ENCODE data around the gene PRUNE1. TPM values are rescaled to one million over a fixed set of nuclear protein-coding genes. Genes with fewer than 3 reads are reported as not detected.
A peak's percentile ranks its signal among the peaks of the same experiment; 100 is the strongest.

Gene PRUNE1
- total RNA-seq, 1 experiment from 2014 or later, result 17.4 TPM

- no peaks in the 10 kb centered on the region for H3K27me3 ChIP-seq
- no peaks in the 10 kb centered on the region for H3K9me3 ChIP-seq (replicated peaks)
- H3K4me3 ChIP-seq, result peak overlapping the region; percentile 99
- peaks cover 10% of the 10 kb centered on the region for H3K36me3 ChIP-seq
- peak in 1 of 2 experiments; percentile 39 for DNase-seq
- H3K27ac ChIP-seq, result peak overlapping the region; percentile 76
- peaks cover 25% of the 10 kb centered on the region for H3K4me1 ChIP-seq
Observed at GRCh38 chr1:150973258-150973835, 34.9 kb upstream of the PRUNE1 start.

GRCh38 chr1:150973836-150974579 lies 34.2 kb upstream of the PRUNE1 start:
- DNase-seq, result peak; percentile 32 to 33
- H3K9me3 ChIP-seq (replicated peaks), result no peaks in the 10 kb centered on the region
- H3K27ac ChIP-seq, result peak overlapping the region; percentile 76
- peaks cover 6% of the 10 kb centered on the region; the same call in 1 of the 2 replicates for H3K36me3 ChIP-seq
- H3K4me3 ChIP-seq, result peak overlapping the region; percentile 99
- no peaks in the 10 kb centered on the region for H3K27me3 ChIP-seq
- peaks cover 25% of the 10 kb centered on the region for H3K4me1 ChIP-seq

- peak; percentile 78 to 79 for DNase-seq
- Histone ChIP-seq H3K4me1 (peaks cover 25% of the 10 kb centered on the region), H3K9me3 (replicated peaks) (no peaks in the 10 kb centered on the region), H3K4me3 (peak within 1 kb of the TSS; percentile 99), H3K27ac (peak within 1 kb of the TSS; percentile 76), H3K36me3 (peaks cover 5% of the 10 kb centered on the region; the same call in 1 of the 2 replicates), H3K27me3 (no peaks in the 10 kb centered on the region)
Observed at GRCh38 chr1:150974580-150975478, 33.4 kb upstream of the PRUNE1 start, which contains the start of gene CERS2. CERS2 (minus strand) TSS chr1:150974835; CDS start chr1:150969090, 5,745 bp downstream.

- no peak overlapping the region for H3K4me3 ChIP-seq
- H3K4me1 ChIP-seq, result peaks cover 31% of the 10 kb centered on the region
- H3K36me3 ChIP-seq, result peaks cover 5% of the 10 kb centered on the region; the same call in 1 of the 2 replicates
- H3K27ac ChIP-seq, result no peak overlapping the region
- H3K9me3 ChIP-seq (replicated peaks), result no peaks in the 10 kb centered on the region
- DNase-seq, result no peak
- no peaks in the 10 kb centered on the region for H3K27me3 ChIP-seq
Observed at GRCh38 chr1:150976401-150976821, 31.8 kb upstream of the PRUNE1 start.

GRCh38 chr1:150976879-150977694 lies 31.2 kb upstream of the PRUNE1 start:
- Histone ChIP-seq H3K36me3 (no peaks in the 10 kb centered on the region), H3K4me3 (no peak overlapping the region), H3K27me3 (no peaks in the 10 kb centered on the region), H3K27ac (no peak overlapping the region), H3K9me3 (replicated peaks) (no peaks in the 10 kb centered on the region), H3K4me1 (peaks cover 34% of the 10 kb centered on the region)
- peak; percentile 62 to 67 for DNase-seq

GRCh38 chr1:150979092-150980056 lies 28.9 kb upstream of the PRUNE1 start:
- H3K27me3 ChIP-seq, result no peaks in the 10 kb centered on the region
- H3K36me3 ChIP-seq, result no peaks in the 10 kb centered on the region
- peak; percentile 79 to 93 for DNase-seq
- no peak overlapping the region for H3K27ac ChIP-seq
- peaks cover 23% of the 10 kb centered on the region; the same call in 1 of the 2 replicates for H3K4me1 ChIP-seq
- H3K9me3 ChIP-seq (replicated peaks), result no peaks in the 10 kb centered on the region
- H3K4me3 ChIP-seq, result peak overlapping the region; percentile 36

GRCh38 chr1:150981177-150981804 lies 27.0 kb upstream of the PRUNE1 start:
- H3K9me3 ChIP-seq (replicated peaks), result no peaks in the 10 kb centered on the region
- peaks cover 27% of the 10 kb centered on the region; the same call in 1 of the 2 replicates for H3K4me1 ChIP-seq
- H3K36me3 ChIP-seq, result no peaks in the 10 kb centered on the region
- H3K4me3 ChIP-seq, result no peak overlapping the region
- H3K27me3 ChIP-seq, result no peaks in the 10 kb centered on the region
- peak; percentile 72 to 76 for DNase-seq
- H3K27ac ChIP-seq, result no peak overlapping the region

GRCh38 chr1:150981805-150982712 lies 26.2 kb upstream of the PRUNE1 start, which contains the start of gene ANXA9:
ANXA9 (plus strand) TSS chr1:150982292; CDS start chr1:150983106, 814 bp downstream.
- peaks cover 26% of the 10 kb centered on the region; the same call in 1 of the 2 replicates for H3K4me1 ChIP-seq
- DNase-seq, result no peak
- H3K36me3 ChIP-seq, result no peaks in the 10 kb centered on the region
- no peaks in the 10 kb centered on the region for H3K9me3 ChIP-seq (replicated peaks)
- H3K27ac ChIP-seq, result no peak within 1 kb of the TSS
- no peak within 1 kb of the TSS for H3K4me3 ChIP-seq
- no peaks in the 10 kb centered on the region for H3K27me3 ChIP-seq

- H3K36me3 ChIP-seq, result no peaks in the 10 kb centered on the region
- H3K4me1 ChIP-seq, result peaks cover 19% of the 10 kb centered on the region; the same call in 1 of the 2 replicates
- no peaks in the 10 kb centered on the region for H3K9me3 ChIP-seq (replicated peaks)
- no peaks in the 10 kb centered on the region for H3K27me3 ChIP-seq
- no peak overlapping the region for H3K4me3 ChIP-seq
- H3K27ac ChIP-seq, result no peak overlapping the region
- DNase-seq, result no peak
Observed at GRCh38 chr1:150985179-150985825, 22.9 kb upstream of the PRUNE1 start.

GRCh38 chr1:150987924-150988323 lies 20.3 kb upstream of the PRUNE1 start:
- Histone ChIP-seq H3K4me1 (0 out of 2 replicates have a peak, but pooled peaks cover 3% of the 10 kb centered on the region), H3K4me3 (no peak overlapping the region), H3K27me3 (no peaks in the 10 kb centered on the region), H3K36me3 (no peaks in the 10 kb centered on the region), H3K9me3 (replicated peaks) (no peaks in the 10 kb centered on the region), H3K27ac (no peak overlapping the region)
- no peak for DNase-seq

- H3K4me1 ChIP-seq, result no peaks in the 10 kb centered on the region
- no peak overlapping the region for H3K27ac ChIP-seq
- no peak overlapping the region for H3K4me3 ChIP-seq
- H3K27me3 ChIP-seq, result no peaks in the 10 kb centered on the region
- no peaks in the 10 kb centered on the region for H3K36me3 ChIP-seq
- no peaks in the 10 kb centered on the region for H3K9me3 ChIP-seq (replicated peaks)
- no peak for DNase-seq
Observed at GRCh38 chr1:150992626-150993025, 15.6 kb upstream of the PRUNE1 start.
